Activated CD4-positive, alpha-beta T cell treated with anti-CD3 and anti-CD28 coated beads, Interleukin-2, amount 50 U/mL, for 48 hours (primary cell): Measurements from ENCODE around the gene TRPV3.
A peak's percentile ranks its signal among the peaks of the same experiment; 100 is the strongest.
"Not testable (repeated sequence)": the region's sequence is repeated elsewhere in the genome, so short reads cannot be mapped to it uniquely, and the experiment has no call there.

Experiments
- DNase-seq, 2 experiments: peaks; one replicate each; pipeline ENCODE4 v3.0.0-alpha.2; 2020

Gene TRPV3

DNA sequence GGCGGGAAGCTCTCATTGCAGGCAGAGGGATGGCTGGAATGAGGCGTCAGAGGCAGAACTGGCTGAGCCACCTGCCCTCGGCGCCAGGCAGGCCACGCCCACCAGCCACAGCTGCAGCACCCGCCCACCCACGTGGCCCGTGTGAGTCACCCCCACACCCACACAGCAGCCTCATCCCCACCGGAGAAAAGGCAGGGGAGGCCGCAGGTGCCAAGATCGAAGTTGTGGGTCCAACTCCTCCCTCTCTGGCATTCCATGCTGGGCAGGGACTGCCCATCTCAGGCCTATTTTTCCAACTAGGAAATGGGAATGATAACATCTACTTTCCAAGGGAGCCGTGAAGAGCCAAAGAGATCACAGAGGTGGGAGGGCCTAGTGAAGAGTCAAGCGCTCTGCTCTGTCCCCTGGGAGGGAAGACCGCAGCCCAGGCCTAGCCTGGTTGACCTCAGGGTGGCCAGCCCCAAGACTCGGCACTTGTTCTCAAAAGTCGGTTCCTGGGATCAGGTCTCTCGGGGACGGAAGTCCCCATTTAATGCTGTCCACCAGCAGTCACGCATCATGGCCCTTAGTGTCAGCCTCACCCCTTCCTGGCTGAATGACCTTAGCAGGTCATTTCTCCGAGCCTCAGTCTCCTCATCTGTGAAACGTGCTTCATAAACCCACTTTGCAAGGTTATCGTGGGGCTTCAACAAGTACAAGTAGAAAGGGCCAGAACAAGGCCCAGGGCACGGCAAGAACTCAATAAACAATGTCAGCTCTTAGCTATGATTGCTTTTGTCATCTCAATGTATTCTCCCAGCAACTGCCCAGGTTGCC, at the start of gene TRPV3:
Gene TRPV3, minus strand, starts transcription at position 45 of the 816 bp plus-strand sequence. CDS start 2,962 bp downstream, outside the sequence.
- peak; percentile 78 to 79 for DNase-seq

DNA sequence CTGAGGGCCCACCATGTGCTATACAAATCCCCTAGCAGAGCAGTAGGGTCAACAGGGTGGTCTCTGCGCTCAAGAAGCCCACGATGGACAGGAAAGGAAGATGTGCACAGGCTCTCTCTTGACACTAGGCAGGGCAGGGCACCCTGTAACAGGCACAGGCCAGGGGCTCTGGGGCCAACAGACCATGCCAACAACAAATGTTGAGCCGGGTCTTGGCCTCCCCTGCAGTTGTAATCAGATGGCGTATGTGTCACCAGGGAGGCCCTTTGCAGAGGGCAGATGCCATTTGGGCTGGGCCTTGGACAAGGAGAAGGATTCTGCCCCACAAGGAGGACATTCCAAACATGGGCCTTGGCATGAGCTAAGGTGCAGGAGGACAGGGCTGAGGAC, 46.3 kb upstream of the TRPV3 start:
- no peak for DNase-seq

GRCh38 chr17:3603119-3603869, 45.7 kb upstream of the TRPV3 start:
- DNase-seq, result no peak

GRCh38 chr17:3602499-3602898, 44.9 kb upstream of the TRPV3 start:
- DNase-seq, result peak; percentile 25 to 44

DNA sequence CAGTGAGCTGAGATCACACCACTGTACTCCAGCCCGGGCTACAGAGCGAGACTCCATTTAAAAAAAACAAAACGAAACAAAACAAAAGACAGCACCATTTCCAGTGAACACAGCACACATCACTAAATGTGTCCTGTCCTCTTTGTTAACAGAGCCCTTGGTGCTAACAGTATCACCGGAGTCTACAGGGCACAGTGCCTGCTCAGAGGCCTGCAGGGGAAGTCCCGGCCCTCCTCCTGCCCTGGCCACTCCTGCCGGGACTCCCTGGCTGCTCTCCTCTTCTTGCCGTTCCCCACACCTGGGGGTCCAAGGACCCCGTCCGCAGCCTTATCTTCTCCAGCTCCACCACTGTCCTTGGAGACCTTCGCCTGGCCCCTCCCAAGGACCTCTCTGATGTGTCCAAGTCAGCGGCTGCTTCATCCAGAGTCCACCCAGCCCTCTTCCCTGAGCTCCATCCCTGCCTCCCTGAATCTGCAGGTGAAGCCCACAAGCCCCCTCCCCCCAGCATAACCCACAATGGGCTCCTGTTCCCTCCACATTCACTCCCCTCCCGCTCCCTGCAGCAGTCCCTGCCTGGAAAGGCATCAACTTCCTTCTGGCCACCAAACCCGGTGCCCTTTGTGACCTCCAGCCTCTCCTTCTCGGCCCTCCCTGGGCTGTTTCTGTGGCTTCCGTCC, 43.1 kb upstream of the TRPV3 start:
- no peak for DNase-seq

- no peak for DNase-seq
These were observed 40.5 kb upstream of the TRPV3 start for GRCh38 chr17:3598078-3598477.

DNA sequence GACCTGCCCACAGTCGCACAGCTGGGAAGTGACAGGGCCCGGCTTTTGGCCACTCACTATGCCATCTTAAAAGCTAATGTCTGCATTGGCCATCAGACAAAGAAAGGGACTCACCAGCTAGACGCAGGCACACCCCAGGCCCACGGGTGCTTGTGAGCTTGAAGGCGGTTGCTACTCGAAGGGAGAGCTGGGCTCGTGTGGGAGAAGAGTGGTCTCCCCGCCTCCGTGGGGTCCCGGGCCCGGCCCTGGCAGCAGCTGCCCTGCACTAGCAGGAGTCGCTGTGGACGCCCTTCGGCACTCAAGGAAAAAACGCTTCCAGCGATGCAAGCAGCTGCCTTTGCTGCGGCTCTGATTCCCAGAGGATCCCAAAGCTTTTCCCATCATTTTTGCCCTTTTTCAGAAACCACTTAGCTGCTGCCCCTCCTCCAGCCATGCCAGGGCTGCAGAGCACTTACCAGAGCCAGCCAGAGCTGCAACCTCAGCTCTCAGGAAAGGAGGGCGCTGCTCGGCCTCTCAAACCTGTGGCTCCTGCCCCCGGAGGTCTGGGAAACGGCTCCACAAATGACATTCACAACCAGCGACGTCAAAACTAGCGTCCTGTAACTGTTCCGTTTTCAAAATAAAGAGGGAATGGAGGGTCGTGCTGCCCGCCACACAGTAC, 39.3 kb upstream of the TRPV3 start:
- DNase-seq, result no peak

- no peak for DNase-seq
These were observed 37.4 kb upstream of the TRPV3 start for GRCh38 chr17:3594976-3595375.

DNA sequence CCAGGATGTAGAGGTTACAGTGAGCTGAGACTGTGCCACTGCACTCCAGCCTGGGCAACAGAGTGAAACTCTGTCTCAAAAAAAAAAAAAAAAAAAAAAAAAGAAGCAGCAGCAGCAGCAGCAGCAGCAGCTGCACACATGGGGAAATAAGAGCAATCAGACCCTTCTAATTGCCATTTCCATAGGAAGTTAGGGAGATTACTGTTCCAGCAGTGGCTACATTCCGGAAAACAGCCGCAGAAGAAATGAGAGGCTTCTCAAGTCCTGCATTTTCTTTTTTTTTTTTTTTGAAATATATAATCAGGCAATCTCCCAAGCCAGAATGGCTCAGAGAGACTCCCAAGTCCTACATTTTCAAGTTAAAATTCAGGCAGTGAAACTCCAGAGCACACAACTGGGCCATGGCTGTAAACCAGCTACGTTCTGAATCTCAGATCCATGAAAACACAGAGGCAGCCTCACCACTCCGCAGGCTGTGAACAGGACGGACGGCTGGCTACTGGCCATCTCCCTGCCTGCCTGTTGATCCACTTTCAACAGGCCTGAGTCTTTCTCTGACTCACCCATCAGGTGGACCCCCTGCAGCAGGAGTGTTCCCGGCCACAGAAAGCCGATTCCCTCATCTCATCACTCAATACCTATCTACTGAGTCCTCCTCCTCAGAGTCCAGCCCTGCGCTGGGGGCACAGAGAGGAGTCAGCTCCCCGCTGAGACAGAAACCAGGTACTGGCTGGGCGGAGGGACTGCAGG, 36.6 kb upstream of the TRPV3 start:
- no peak for DNase-seq

GRCh38 chr17:3593384-3593783, 35.8 kb upstream of the TRPV3 start:
- DNase-seq, result no peak

DNA sequence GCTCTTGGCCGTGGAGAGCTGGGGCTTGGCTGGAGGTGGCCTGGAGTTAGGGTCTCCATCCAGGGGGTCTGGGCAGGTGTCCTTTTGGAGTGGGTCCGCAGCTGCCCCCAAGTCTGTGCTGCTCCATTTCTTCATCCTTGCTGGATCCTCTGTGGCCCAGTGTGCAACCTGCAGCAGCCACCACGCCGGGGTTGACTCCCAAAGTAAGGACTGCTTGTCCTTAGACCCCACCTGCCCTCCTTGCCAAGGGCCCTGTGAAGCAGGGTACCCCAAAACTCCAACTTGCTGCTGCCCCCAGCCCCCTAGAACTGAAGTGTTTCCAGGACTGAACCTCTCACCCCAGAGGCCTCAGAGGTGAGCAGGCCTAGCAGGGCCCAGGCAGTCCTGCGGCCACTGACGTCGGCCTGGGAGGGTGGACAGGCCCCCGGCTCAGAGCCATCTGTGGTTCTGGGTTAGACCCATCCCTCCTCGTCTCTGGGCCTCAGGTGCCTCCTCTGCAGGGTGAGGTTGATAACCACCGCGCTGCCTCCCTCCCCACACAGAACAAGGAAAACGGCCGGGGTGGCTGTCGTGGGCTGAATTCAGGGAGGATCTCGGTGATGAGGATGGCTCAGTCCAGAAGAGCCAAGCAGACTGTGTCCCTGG, 34.7 kb upstream of the TRPV3 start:
- DNase-seq, result no peak

GRCh38 chr17:3590768-3591167, 33.2 kb upstream of the TRPV3 start:
- no peak for DNase-seq

DNA sequence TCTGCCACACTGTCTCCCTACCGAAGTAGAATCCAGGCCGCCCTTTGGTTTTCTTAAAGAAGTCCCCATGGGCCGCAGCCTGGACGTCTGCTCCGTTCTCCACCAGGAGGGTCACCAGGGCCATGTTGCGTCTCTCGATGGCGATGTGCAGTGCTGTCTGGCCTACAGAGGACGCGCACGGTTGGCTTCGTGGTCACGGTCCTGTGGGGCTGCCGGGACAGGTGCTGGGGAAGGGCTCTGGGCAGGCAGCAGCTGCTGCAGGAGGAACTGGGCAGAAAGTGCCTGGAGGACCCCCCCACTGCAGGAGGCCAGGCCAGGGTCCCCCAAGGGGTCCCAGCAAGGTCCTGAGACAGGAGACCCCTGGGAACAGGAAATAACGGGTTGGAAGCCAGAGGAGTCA, 32.6 kb upstream of the TRPV3 start:
- DNase-seq, result no peak

DNA sequence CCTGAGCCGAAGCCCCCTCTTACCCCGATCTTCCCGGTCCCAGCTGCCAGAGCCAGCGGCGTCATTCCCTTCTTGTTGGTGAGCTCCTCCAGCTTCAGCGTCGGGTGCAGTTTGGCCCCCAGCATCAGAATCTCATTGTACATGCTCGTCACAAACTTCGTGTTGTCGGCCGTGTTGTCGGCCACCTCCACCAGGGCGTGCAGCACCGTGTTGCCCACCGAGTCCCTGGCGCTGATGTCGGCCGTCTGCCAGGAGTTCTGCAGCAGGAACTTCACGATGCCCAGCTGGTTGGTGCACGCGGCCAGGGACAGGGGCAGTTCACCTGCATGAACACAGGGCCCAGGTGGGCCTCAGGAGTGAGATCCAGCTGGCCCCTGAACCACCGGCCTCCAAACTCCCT, 32.2 kb upstream of the TRPV3 start:
- no peak for DNase-seq

GRCh38 chr17:3585826-3586225, 28.2 kb upstream of the TRPV3 start:
- DNase-seq, result no peak

DNA sequence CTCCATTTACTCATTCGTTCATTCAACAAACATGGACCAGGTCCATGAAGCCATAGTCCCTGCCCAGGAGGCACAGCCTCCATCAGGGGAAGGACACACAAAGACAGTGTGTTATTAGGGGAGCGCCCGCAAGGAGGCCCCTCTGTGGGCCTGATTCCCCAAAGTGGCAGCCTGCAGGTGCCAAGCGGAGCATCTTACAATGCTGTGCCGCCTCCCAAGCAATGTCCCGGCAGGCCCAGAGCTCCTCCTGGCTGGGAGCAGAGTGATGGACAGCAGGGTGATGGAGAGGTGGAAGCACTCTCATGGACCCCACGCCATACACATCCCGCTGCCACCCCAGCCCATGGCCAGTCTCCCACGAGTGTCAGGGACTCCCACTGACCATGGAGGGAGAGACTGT, 25.8 kb upstream of the TRPV3 start:
- DNase-seq, result no peak

GRCh38 chr17:3582915-3583314, 25.3 kb upstream of the TRPV3 start:
- DNase-seq, result no peak

GRCh38 chr17:3578667-3579066, 21.1 kb upstream of the TRPV3 start:
- not testable (repeated sequence) for DNase-seq

DNA sequence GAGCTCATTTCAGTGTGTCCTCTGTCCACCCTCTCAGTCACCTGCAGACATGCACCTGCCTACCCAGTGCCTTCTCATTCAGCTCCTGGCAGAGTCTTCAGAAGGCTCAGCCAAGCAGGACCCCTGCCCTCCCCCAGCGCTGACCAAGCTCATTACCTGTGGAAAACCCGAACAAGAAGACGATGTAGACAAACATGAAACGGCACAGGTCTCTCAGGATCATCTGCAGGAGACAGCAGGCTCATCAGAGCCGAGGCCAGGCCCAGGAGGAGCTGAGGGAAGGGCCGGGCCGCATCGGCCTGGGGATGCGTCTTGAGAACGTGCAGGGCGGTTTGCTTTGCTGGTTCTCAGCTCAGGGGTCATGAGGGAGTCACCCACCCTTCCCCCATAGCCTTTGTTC, 19.4 kb upstream of the TRPV3 start:
- DNase-seq, result no peak

DNA sequence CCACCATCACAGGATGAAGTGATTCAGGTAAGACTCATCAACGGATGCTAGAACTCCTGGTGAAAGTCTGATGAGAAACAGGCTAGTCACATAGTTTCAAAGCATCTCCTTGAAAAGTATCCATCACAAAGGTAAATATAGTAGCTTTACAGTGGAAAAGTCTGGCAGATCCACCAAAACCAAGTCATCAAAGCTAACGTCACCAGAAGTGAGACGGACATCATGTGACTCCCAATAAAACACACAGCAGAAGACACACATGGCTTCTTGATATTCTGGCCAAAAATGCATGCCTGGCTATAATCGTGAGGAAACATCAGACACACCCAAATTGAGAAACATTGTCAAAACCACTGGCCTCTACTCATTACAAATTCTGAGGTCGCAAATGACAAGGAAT, 17.9 kb upstream of the TRPV3 start:
- no peak for DNase-seq

DNA sequence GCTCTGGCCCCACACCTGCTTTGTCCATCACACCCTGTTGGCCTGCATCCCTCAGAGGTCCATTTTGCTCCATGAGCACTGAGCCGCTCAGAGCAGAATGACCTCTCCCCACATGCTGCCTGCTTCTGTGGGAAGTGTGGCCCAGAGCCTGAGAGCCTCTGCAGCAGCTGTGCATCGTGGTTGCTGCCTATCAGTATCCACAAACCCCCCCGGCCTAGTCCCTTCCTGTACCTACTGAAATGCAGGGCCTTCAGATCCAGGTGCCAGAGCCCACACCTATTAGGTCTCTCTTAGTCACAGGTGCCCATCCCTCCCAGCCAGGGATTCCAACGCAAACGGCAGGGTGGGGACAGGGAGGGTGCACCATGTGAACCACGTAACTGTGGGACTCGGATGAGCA, 16.6 kb upstream of the TRPV3 start:
- no peak for DNase-seq
